ENCODE measurements around the gene PAPSS2.

Gene PAPSS2

DNA sequence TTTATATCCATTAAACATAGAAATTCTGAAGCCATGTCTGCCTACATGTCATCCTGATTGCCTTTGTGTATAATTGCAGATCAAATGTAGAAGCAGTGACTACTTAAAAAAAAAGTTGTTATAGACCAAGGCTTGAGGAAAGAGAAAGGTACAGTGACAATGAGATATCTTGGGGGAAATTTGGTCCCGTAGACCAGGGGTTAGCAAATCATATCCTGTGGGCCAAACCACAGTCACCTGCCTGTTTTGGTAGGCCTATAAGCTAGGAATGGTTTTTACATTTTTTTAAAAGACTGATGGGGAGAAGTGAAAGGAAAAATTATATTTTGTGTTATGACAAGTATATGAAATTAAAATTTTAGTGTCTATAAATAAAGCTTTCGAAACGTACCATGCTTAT, 12.9 kb downstream of the PAPSS2 start:
- no peak for DNase-seq

DNA sequence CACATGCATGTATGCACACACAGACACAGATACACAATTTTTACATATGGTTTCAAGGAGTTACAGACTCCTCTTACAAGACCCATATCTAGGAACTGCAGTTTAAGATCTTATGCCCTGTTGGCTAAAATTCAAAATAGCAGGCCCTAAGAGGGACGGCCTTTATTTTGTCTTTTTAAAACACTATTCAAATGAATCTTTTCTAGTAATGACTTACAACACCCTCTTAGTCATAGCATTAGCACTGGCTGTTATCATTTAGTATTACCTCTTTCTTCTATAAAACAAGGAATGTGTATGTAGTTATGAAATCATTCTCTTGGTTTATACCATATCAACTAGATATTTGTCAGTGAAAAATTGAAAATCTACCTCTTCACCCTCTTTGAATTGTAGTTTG, 15.3 kb downstream of the PAPSS2 start:
- DNase-seq, result no peak

DNA sequence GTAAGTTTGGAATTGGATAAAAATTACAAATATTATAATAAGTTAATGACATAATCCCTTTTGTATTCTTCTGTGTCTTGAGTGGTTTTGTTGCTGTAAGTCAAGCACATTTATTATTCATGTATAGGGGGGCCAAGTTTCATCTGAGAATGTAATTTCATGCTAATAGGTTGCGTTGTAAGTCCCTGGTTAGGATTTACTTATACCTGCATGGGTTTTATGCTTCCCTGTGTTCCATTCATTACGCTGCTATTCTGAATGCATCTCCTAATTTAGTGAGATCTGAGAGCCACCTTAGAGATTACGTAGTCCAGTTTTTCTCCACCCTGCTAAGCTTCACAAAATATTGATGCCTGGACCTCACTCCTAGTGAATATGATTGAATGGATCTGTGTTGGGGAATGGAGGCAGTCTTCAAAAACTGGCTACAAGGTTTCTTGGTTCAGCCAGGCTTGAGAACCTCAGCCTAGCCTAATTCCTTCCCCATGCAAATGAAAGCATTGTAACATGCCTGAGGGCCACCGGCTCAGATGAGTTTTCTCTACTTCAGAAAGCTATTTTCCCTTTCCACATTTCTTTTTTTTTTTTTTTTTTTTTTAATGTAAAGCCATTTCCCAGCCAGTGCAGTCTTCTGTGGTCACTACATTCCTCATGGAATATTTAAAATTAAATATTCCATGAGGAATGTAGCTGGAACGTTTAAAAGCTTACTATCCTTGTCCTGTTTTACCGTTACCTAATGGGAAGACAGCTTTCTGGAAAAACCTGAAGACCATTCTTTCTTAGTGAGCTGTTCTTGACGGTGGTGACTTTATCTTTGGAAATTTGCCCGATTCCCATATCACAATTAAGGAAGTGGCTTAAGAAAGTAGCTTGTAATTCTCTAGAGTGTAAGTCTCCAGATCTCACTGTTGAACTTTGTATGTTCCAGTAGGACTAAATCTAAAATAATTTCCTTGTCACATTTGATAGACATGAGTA, 16.0 kb downstream of the PAPSS2 start:
- peak; percentile 39 for DNase-seq

GRCh38 chr10:87677595-87677994, 17.9 kb downstream of the PAPSS2 start:
- no peak for DNase-seq

- DNase-seq, result no peak
Observed at GRCh38 chr10:87678302-87678701, 18.6 kb downstream of the PAPSS2 start.

GRCh38 chr10:87683356-87683755, 23.7 kb downstream of the PAPSS2 start:
- no peak for DNase-seq

- no peak for DNase-seq
Observed at GRCh38 chr10:87684001-87684638, 24.4 kb downstream of the PAPSS2 start.

- no peak for DNase-seq
Observed at GRCh38 chr10:87685832-87686574, 26.3 kb downstream of the PAPSS2 start.

GRCh38 chr10:87691506-87692070, 31.9 kb downstream of the PAPSS2 start:
- DNase-seq, result no peak

GRCh38 chr10:87692956-87693484, 33.3 kb downstream of the PAPSS2 start:
- no peak for DNase-seq

DNA sequence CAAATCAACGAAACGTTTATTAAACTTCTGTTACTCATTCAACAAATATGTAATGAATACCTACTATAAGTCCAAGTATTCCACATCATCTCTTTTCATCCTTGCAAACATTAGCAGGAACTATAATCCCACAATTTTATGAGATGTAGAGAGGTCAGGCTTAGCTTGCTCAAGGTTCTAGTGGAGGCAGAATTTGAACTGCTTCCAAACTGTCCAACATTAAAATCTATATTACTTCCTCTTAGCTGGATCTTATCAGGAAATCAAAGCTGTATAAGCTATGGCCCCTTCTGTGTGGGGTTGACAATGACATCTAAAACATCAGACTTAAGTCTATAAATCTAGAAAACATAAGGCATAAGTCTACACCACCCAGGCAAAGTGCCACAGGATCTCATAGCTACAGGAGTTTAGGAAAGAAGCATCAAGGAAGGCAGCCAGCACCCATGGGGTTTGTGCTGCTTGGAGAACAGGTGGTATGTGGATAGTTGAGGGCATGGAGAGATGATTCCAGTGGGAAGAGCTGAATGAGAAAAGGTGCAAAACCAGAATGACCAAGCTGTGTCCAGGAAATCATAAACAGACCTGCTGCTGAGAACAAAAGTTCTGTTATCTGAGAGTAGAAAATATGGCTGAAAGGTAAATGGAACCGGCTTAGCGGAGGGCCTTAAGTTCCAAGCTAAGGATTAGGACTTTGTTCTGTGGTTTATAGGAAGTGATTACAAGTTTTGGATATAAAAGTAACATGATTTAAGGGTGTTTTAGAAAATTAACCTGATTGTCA, 34.5 kb downstream of the PAPSS2 start:
- DNase-seq, result no peak

DNA sequence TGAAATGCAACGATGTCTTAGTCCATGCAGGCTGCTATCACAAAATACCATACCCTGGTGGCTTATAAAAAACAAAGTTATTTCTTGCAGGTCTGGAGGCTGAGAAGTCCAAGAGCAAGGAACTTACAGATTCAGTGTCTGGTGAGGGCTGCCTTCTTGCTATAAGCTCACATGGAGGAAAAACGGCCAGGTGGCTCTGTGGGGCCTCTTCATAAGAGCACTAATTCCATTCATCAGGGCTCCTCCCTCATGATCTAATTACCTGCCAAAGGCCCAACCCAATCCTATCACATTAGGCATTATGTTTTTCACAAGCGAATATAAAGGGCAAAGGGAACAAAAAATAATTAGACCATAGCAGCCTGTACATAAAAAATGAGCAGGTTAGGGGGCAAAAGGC, 35.4 kb downstream of the PAPSS2 start:
- DNase-seq, result no peak

- no peak for DNase-seq
Observed at GRCh38 chr10:87696922-87697745, 37.5 kb downstream of the PAPSS2 start.

GRCh38 chr10:87700031-87700796, 40.5 kb downstream of the PAPSS2 start:
- DNase-seq, result no peak

- no peak for DNase-seq
Observed at GRCh38 chr10:87702260-87702972, 42.7 kb downstream of the PAPSS2 start.

DNA sequence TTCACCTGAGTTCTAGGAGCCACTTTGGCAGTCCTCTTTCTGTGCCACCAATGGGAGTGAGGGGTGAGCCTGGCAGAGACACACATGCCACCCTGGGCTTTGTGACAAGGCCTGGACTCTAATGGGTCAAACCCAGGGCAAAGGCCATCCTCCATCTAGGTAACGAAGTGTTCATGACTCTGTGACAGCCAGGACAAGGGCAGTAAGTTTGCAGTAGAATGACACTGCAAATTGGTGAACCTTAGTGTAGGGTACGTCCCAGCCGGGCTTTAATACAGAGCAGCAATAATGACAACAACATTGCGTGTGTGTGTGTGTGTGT, 43.3 kb downstream of the PAPSS2 start:
- no peak for DNase-seq

GRCh38 chr10:87703771-87704170, 44.1 kb downstream of the PAPSS2 start:
- no peak for DNase-seq

- no peak for DNase-seq
Observed at GRCh38 chr10:87705339-87705738, 45.7 kb downstream of the PAPSS2 start.

DNA sequence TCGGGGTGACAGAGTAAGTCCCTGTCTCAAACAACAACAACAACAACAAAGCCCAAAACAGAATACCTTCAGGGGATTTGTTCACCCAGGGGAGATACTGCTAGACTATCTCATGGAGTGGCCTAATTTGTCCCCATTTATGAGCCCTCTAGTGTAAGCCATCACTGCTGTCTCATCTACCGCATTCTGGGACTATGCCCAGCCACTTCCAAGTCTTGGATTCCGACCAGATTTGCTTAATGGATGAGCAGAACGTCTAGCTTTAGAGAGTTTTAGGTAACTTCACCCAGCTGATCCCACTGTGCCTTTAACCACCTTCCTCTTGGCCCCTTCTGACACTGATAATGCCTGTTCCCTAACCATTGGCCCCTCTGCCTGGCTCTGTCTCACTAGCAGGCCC, 47.1 kb downstream of the PAPSS2 start:
- DNase-seq, result no peak

GRCh38 chr10:87707254-87707653, 47.6 kb downstream of the PAPSS2 start:
- DNase-seq, result no peak
